Astrocyte (in vitro differentiated cells and primary cell): ENCODE measurements around the gene GREB1L. TPM values are rescaled to one million over a fixed set of nuclear protein-coding genes. Genes with fewer than 3 reads are reported as not detected.

Source experiments
- DNase-seq: peaks from one replicate; pipeline ENCODE4 v3.0.0-alpha.2; 2010; ENCODE audit warnings: low read depth
- FAIRE-seq: peaks from 2 replicates; lab custom pipeline; 2011; peaks lifted over from hg19 to GRCh38; lab: Jason Lieb, UNC
- H2AFZ ChIP-seq: 2 replicates; pipeline ENCODE4 v1.6.0; 2012; ENCODE audit warnings: low read depth, low read length, inconsistent platforms
- H3K27ac ChIP-seq: 2 replicates; pipeline ENCODE4 v1.5.1; 2011; ENCODE audit warnings: low read depth, low read length, inconsistent platforms
- H3K27me3 ChIP-seq: 2 replicates; pipeline ENCODE4 v1.6.0; 2011; ENCODE audit warnings: low read length, inconsistent platforms; ENCODE audit not compliant: insufficient read depth
- H3K36me3 ChIP-seq: 2 replicates; pipeline ENCODE4 v1.5.1; 2011; ENCODE audit warnings: low read length, inconsistent platforms; ENCODE audit not compliant: insufficient read depth
- H3K4me1 ChIP-seq: 2 replicates; pipeline ENCODE4 v1.5.1; 2011; ENCODE audit warnings: low read length, inconsistent platforms; ENCODE audit not compliant: insufficient read depth
- H3K4me2 ChIP-seq: 2 replicates; pipeline ENCODE4 v1.6.0; 2012; ENCODE audit warnings: low read length, inconsistent platforms
- H3K4me3 ChIP-seq: 2 replicates; pipeline ENCODE4 v1.5.1; 2011; ENCODE audit warnings: low read depth, mild to moderate bottlenecking, low read length, inconsistent platforms; ENCODE audit not compliant: insufficient read depth
- H3K79me2 ChIP-seq: 2 replicates; pipeline ENCODE4 v1.6.0; 2012; ENCODE audit warnings: mild to moderate bottlenecking, low read length, inconsistent platforms; ENCODE audit not compliant: insufficient read depth
- H3K9ac ChIP-seq: 2 replicates; pipeline ENCODE4 v1.6.0; 2012; ENCODE audit warnings: mild to moderate bottlenecking, low read length, inconsistent platforms
- H3K9me3 ChIP-seq: 2 replicates; pipeline ENCODE4 v1.5.1; 2012; ENCODE audit warnings: low read depth, mild to moderate bottlenecking, low read length, inconsistent platforms; ENCODE audit not compliant: insufficient read depth
- H4K20me1 ChIP-seq: 2 replicates; pipeline ENCODE4 v1.6.0; 2012; ENCODE audit warnings: low read length, inconsistent platforms; ENCODE audit not compliant: insufficient read depth
- H3K27ac Mint-ChIP-seq: one replicate; pipeline ENCODE4 v1.8.0; 2021; ENCODE audit warnings: mild to moderate bottlenecking, mixed read lengths; ENCODE audit not compliant: unreplicated experiment
- H3K27me3 Mint-ChIP-seq: one replicate; pipeline ENCODE4 v1.8.0; 2021; ENCODE audit warnings: low read depth, mixed read lengths; ENCODE audit not compliant: unreplicated experiment
- H3K36me3 Mint-ChIP-seq: one replicate; pipeline ENCODE4 v1.8.0; 2021; ENCODE audit warnings: low read depth, mixed read lengths; ENCODE audit not compliant: unreplicated experiment
- H3K4me1 Mint-ChIP-seq: one replicate; pipeline ENCODE4 v1.8.0; 2021; ENCODE audit warnings: low read depth, mixed read lengths; ENCODE audit not compliant: unreplicated experiment
- H3K4me3 Mint-ChIP-seq: one replicate; pipeline ENCODE4 v1.8.0; 2021; ENCODE audit warnings: mild to moderate bottlenecking, moderate library complexity, mixed read lengths; ENCODE audit not compliant: unreplicated experiment
- H3K9me3 Mint-ChIP-seq: one replicate; pipeline ENCODE4 v1.8.0; 2021; ENCODE audit warnings: mild to moderate bottlenecking, mixed read lengths; ENCODE audit not compliant: unreplicated experiment
- EZH2 ChIP-seq: IDR thresholded peaks from 2 replicates; pipeline ENCODE4 v1.6.1; 2012; ENCODE audit warnings: mild to moderate bottlenecking, low read length, inconsistent platforms; ENCODE audit not compliant: insufficient read depth
- total RNA-seq: library from RNA; stranded (reverse); gene quantifications from 2 replicates; pipeline ENCODE4 v1.2.1, GENCODE V29; 2021
- TF ChIP-seq, protein P1 (sequence below): IDR thresholded peaks from 2 replicates; pipeline ENCODE4 v1.5.1; 2011; ENCODE audit warnings: low read depth, mild to moderate bottlenecking, inconsistent platforms, low read length, moderate library complexity; ENCODE audit not compliant: insufficient read depth

Gene GREB1L
- total RNA-seq, 1 donor from 2014 or later: 16.2 TPM

DNA sequence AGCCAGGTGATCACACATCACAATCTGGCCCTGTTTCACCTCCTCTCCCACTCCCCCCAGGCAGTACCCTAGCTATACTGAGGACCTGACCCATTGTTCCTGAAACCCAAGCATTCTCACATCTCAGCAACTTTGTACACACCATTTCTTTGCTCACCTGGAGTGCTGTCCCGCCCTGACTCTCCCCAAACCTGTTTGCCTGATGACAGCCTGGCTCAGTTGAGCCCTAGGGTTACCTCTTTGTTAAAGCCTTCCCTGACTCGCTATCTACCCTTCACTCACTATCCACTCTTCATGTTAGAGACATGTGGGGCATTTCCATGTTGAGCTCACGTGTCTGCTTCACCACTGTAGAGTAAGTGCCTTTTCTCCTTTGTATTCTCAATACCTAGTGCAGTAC is 49.1 kb downstream of the GREB1L start:
- H3K4me3 ChIP-seq: no peak overlapping the region
- no peak overlapping the region for H3K4me2 ChIP-seq
- H3K27ac ChIP-seq: no peak overlapping the region
- FAIRE-seq (no peak), DNase-seq (no peak)
- Mint-ChIP-seq H3K27me3 (no peaks in the 10 kb centered on the region), H3K4me3 (no peak overlapping the region), H3K4me1 (peaks cover 10% of the 10 kb centered on the region), H3K27ac (no peak overlapping the region), H3K9me3 (no peaks in the 10 kb centered on the region), H3K36me3 (no peaks in the 10 kb centered on the region)
- H3K4me1 ChIP-seq: no peaks in the 10 kb centered on the region
- H4K20me1 ChIP-seq: no peaks in the 10 kb centered on the region
- H3K9ac ChIP-seq: no peak overlapping the region
- no peak for TF ChIP-seq EZH2
- TF ChIP-seq, protein P1, sequence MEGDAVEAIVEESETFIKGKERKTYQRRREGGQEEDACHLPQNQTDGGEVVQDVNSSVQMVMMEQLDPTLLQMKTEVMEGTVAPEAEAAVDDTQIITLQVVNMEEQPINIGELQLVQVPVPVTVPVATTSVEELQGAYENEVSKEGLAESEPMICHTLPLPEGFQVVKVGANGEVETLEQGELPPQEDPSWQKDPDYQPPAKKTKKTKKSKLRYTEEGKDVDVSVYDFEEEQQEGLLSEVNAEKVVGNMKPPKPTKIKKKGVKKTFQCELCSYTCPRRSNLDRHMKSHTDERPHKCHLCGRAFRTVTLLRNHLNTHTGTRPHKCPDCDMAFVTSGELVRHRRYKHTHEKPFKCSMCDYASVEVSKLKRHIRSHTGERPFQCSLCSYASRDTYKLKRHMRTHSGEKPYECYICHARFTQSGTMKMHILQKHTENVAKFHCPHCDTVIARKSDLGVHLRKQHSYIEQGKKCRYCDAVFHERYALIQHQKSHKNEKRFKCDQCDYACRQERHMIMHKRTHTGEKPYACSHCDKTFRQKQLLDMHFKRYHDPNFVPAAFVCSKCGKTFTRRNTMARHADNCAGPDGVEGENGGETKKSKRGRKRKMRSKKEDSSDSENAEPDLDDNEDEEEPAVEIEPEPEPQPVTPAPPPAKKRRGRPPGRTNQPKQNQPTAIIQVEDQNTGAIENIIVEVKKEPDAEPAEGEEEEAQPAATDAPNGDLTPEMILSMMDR: no peak
- H2AFZ ChIP-seq: no peak overlapping the region
- no peaks in the 10 kb centered on the region for H3K79me2 ChIP-seq
- H3K36me3 ChIP-seq: no peaks in the 10 kb centered on the region
- H3K27me3 ChIP-seq: no peaks in the 10 kb centered on the region
- H3K9me3 ChIP-seq: no peaks in the 10 kb centered on the region

DNA sequence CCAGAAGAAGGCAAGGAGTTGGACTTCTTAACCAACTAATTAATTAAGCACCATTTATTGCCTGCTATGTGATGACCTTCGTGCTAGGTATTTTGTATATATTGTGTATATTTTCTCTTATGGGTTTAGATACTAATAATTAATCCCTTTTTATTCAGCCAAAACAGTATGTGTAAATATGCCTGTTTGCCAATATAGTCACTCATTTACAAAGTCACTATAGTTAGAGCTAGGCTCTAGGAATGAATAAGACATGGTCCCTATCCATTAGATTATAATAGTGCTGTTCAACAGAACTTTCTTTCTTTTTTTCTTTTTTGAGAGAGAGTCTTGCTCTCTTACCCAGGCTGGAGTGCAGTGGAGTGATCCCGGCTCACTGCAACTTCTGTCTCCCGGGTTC is 51.4 kb downstream of the GREB1L start:
- TF ChIP-seq, protein P1: no peak
- TF ChIP-seq EZH2: no peak
- no peak overlapping the region for H3K4me3 Mint-ChIP-seq
- Histone ChIP-seq H3K79me2 (no peaks in the 10 kb centered on the region), H3K4me2 (no peak overlapping the region), H3K36me3 (no peaks in the 10 kb centered on the region), H4K20me1 (no peaks in the 10 kb centered on the region), H2AFZ (no peak overlapping the region), H3K27ac (no peak overlapping the region), H3K9ac (no peak overlapping the region), H3K27me3 (no peaks in the 10 kb centered on the region), H3K4me3 (no peak overlapping the region), H3K9me3 (no peaks in the 10 kb centered on the region), H3K4me1 (peaks cover 2% of the 10 kb centered on the region)
- DNase-seq (no peak), FAIRE-seq (no peak)
- no peaks in the 10 kb centered on the region for H3K9me3 Mint-ChIP-seq
- peaks cover 6% of the 10 kb centered on the region for H3K4me1 Mint-ChIP-seq
- no peak overlapping the region for H3K27ac Mint-ChIP-seq
- no peaks in the 10 kb centered on the region for H3K27me3 Mint-ChIP-seq
- no peaks in the 10 kb centered on the region for H3K36me3 Mint-ChIP-seq

DNA sequence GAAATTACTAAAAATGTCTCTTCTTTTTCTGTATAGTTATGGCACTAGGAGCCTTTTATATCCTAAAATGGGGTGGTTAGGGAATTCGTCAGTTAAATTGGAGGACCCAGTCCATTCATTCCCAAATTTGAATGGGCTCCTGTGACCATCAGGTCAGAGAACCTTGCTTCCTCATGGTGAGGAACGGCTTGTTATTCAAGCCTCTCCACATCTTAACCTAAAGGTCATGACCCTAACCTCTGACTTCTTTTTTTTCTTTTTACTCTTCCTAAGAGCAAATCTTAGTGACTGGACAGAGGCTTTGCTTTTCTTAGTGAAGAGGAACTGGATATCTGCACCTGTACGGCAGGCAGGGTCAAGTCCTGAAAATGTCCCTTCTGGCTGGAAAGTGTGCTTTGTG is 53.1 kb downstream of the GREB1L start:
- Histone ChIP-seq H4K20me1 (no peaks in the 10 kb centered on the region), H3K4me2 (no peak overlapping the region), H3K9ac (no peak overlapping the region), H3K4me1 (peaks cover 3% of the 10 kb centered on the region), H3K27me3 (no peaks in the 10 kb centered on the region), H3K79me2 (no peaks in the 10 kb centered on the region), H2AFZ (no peak overlapping the region), H3K4me3 (no peak overlapping the region), H3K27ac (no peak overlapping the region), H3K9me3 (no peaks in the 10 kb centered on the region), H3K36me3 (no peaks in the 10 kb centered on the region)
- no peak overlapping the region for H3K27ac Mint-ChIP-seq
- H3K4me3 Mint-ChIP-seq: no peak overlapping the region
- no peaks in the 10 kb centered on the region for H3K36me3 Mint-ChIP-seq
- H3K4me1 Mint-ChIP-seq: peaks cover 6% of the 10 kb centered on the region
- TF ChIP-seq EZH2: no peak
- TF ChIP-seq, protein P1: no peak
- FAIRE-seq (no peak), DNase-seq (no peak)
- H3K9me3 Mint-ChIP-seq: no peaks in the 10 kb centered on the region
- H3K27me3 Mint-ChIP-seq: no peaks in the 10 kb centered on the region
